HepG2 (cell line): Measurements from ENCODE around the gene THSD4.

ENCODE experiments used
- SMAD1 ChIP-seq: sonication (generic); formaldehyde crosslinking; IDR thresholded peaks from 2 replicates; pipeline ENCODE4 v1.4.0; 2020; ENCODE audit warnings: missing genetic modification reagents, low read depth, mild to moderate bottlenecking, borderline replicate concordance
- TF ChIP-seq, protein P1 (sequence below), 2 experiments: IDR thresholded peaks; 2 replicates each; pipeline ENCODE4 v1.6.1; 2011 to 2012; ENCODE audit warnings: low read length in 2 of 2, borderline replicate concordance in 1 of 2, low read depth in 1 of 2, mild to moderate bottlenecking in 1 of 2, moderate library complexity in 1 of 2

GRCh38 chr15:71577071-71577470, 461.8 kb downstream of the THSD4 start:
- TF ChIP-seq SMAD1 (CRISPR knock-in tag): no peak
- TF ChIP-seq, protein P1, sequence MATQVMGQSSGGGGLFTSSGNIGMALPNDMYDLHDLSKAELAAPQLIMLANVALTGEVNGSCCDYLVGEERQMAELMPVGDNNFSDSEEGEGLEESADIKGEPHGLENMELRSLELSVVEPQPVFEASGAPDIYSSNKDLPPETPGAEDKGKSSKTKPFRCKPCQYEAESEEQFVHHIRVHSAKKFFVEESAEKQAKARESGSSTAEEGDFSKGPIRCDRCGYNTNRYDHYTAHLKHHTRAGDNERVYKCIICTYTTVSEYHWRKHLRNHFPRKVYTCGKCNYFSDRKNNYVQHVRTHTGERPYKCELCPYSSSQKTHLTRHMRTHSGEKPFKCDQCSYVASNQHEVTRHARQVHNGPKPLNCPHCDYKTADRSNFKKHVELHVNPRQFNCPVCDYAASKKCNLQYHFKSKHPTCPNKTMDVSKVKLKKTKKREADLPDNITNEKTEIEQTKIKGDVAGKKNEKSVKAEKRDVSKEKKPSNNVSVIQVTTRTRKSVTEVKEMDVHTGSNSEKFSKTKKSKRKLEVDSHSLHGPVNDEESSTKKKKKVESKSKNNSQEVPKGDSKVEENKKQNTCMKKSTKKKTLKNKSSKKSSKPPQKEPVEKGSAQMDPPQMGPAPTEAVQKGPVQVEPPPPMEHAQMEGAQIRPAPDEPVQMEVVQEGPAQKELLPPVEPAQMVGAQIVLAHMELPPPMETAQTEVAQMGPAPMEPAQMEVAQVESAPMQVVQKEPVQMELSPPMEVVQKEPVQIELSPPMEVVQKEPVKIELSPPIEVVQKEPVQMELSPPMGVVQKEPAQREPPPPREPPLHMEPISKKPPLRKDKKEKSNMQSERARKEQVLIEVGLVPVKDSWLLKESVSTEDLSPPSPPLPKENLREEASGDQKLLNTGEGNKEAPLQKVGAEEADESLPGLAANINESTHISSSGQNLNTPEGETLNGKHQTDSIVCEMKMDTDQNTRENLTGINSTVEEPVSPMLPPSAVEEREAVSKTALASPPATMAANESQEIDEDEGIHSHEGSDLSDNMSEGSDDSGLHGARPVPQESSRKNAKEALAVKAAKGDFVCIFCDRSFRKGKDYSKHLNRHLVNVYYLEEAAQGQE (IDR thresholded peaks at IDR 0.05; ENCODE audit: borderline replicate concordance in 1 of 2, low read depth in 1 of 2, low read length in 2 of 2): no peak
